Hindlimb muscle (tissue), 1 donor: Measurements from ENCODE around the gene CSNK1G3. TPM values are rescaled to one million over a fixed set of nuclear protein-coding genes. Genes with fewer than 3 reads are reported as not detected.
"Not testable (repeated sequence)": the region's sequence is repeated elsewhere in the genome, so short reads cannot be mapped to it uniquely, and the experiment has no call there.

Source experiments
- DNase-seq: peaks from one replicate; pipeline ENCODE4 v3.0.0-alpha.2; 2013
- polyA plus RNA-seq: library from polyadenylated mRNA; unstranded; fragments of 120-200 nt; gene quantifications from one replicate; pipeline ENCODE4 v1.2.1, GENCODE V29; 2013; ENCODE audit not compliant: insufficient read length

Gene CSNK1G3
- polyA plus RNA-seq, 1 donor = 20.7 TPM

DNA sequence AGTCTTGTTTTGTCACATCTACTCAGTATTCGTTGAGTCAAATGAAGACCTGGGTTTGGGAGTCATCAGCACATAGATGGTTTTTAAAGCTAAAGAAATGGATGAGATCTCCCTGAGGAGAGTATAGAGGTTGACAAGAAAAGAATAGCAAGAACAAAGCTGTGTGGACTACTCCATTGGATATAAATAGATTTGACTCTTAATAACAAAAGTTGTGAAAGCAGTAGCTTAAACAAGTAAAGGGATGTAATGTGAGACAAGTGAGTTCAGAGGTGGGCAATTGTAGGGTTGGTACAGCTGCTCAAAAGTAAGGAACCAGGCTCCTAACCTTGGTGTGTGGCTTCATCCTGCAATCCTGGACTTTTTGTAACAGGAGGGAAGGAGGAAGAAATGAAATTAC is 49.3 kb downstream of the CSNK1G3 start:
- DNase-seq = no peak

DNA sequence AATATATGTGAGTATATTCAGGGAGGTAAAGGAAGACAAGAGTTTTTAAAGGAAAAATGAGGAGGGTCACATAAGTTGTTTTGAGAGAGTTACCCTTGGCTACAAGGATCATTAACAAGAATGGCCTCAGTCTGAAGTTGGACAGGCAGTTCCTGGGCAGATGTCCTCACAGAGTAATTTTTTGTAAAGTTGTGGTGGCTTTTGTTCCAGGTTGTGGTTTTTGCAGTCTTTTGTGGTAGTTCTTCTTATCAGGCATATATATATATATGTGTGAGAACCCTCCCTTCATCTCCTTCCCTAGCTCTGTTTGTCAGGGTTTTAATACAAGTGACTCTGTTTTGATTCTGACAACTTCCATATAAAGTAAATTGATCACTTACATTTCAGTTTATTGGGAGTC is 60.0 kb downstream of the CSNK1G3 start:
- no peak for DNase-seq

GRCh38 chr5:123578390-123578789 is 66.4 kb downstream of the CSNK1G3 start:
- no peak for DNase-seq

DNA sequence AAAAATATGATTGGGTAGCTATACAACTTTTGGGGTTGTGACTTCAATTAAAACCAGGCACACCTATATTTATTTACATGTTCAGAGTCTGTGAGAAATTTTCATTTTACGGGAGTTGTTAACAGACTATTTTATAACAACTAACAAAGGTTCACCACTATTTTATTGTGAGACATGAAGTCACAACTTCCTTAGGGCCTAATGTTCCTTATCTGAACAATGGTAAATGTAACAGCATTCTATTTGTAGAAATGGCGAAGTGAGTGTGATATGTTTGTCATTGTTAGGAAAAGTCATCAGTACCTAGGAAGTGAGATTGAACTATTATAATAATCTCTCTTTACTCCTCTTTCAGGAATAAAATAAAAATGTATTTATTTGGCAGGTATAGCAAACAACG is 67.4 kb downstream of the CSNK1G3 start:
- DNase-seq = no peak

- no peak for DNase-seq
These were observed 70.7 kb downstream of the CSNK1G3 start for GRCh38 chr5:123582550-123583285.

GRCh38 chr5:123585871-123586270 is 73.9 kb downstream of the CSNK1G3 start:
- no peak for DNase-seq

DNA sequence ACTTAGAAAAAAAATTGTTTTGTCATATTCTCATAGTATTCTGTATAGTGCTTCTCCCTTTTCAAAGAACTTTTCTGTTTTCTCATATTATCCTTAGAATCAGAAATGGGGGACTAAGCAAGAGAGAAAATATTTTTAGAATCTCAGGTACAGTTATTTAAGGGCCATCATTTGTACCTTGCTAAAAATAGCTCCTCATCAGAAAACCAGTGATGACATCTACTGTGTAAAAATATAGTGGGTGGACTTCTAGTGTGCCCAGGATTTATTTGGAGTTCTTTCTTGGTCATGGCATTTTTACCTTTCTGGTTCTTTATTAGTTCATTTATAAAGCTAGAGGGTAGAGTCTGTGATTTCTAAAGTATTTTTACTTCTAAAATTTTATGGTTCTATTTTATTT is 82.5 kb downstream of the CSNK1G3 start:
- DNase-seq = no peak

- no peak for DNase-seq
These were observed 85.0 kb downstream of the CSNK1G3 start for GRCh38 chr5:123597018-123597417.

GRCh38 chr5:123598028-123598689 is 86.2 kb downstream of the CSNK1G3 start:
- DNase-seq = no peak

- DNase-seq = no peak
These were observed 87.2 kb downstream of the CSNK1G3 start for GRCh38 chr5:123599171-123599570.

- no peak for DNase-seq
These were observed 89.6 kb downstream of the CSNK1G3 start for GRCh38 chr5:123601610-123602009.

DNA sequence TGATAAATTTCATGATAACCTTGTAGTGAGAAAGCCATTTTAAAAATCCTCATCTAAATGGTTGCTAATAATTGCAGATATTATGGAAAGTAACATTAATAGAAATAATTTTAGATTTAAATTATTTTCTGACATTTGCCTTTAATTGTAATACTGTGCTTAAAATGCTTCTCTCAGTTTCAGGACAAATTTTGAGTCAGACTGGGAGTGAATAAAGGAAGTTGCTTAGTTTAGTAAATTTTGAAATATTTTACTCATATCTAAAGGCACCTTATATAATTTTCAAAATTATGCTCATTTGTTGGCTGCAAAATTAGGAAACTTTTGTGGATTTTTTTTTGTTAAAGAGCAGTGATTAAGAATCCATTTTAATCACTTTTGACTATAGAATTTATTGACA is 93.8 kb downstream of the CSNK1G3 start:
- DNase-seq = no peak

DNA sequence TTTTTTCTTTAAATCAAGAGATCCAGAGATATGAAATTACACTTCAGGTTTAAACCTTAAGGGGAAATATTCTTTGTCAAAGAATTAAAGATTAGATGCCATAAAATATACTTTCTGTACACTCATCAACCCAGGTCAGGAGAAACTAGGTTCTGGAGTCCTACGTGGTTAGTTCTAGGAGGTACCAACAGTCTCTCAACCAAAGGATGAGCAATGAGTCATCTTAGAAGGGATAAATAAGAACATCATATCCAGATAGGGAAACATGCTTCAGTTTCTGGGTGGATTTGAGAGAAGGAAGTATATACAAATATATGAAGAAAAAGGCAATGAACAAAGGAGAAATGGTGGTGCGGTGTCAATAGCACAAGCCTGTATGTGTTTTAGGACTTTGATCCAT is 98.2 kb downstream of the CSNK1G3 start:
- DNase-seq = no peak

- peak; percentile 51 for DNase-seq
These were observed 98.9 kb downstream of the CSNK1G3 start for GRCh38 chr5:123610665-123611405.

- DNase-seq = no peak
These were observed 99.4 kb downstream of the CSNK1G3 start for GRCh38 chr5:123611406-123611709.

DNA sequence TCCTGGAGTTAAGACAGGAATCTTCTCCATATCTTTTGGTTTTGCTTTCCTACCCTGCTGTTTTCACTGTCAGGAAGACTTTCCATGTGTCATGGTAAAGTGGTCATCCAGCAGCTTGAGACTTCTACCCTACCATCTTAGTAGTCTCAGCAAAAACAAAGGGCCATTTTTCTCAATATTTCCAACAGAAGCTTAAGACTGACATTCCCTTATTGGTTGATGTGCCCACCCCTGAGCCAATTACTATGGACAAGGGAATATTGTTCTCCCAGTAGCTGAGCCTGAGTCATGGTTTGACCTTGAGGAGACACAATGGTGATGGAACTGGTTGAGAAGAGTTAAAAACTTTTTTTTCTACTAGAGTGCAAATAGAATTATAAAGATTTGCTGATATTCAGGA is 105.6 kb downstream of the CSNK1G3 start:
- DNase-seq = no peak

DNA sequence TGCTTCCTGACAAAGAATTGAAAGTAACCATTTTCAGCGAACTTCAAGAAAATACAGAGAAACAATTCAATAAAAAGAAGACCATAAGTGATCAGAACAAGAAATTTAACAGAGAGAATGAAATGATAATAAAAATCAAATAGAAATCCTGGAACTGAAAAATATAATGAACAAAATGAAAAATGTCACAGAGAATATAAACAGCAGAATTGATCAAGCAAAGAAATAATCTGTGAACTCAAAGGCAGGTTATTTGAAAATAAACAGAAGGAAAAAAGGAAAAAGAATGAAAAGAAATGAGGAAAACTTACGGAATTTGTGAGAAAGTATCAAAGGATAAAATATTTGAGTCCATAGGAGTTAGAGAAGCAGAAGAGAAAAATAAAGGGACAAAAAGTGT is 114.1 kb downstream of the CSNK1G3 start:
- no peak for DNase-seq

DNA sequence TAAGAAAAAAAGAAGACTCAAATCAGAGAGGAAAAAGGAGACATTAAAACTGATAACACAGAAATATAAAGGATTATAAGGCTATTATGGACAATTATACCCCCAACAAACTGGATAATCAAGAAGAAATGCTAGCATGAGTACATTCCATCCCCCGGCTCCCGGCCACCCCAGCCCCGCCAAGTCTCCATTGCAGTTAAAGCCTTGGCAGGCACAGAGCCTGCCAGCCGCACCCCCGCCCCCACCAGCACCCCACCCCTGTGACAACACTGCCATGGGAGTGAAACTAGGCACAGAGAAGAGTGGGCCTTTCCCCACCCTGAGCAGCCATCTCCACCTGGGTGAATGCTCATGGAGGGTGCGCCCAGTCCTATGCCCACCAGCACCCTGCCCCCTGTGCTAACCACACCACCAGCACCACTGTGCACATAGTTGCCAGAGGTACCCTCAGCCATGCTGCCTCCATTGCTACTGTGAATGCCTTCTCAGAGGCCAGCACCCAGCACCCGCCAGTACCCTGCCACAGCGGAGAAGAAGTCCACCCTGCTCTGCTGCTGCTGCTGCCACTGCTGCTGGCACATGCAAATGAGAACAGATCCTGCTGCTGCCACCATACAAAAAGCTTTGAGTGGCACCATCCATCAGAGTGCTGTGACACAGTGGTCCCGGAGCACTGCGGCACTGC is 117.0 kb downstream of the CSNK1G3 start:
- DNase-seq = no peak

GRCh38 chr5:123636006-123636405 is 124.0 kb downstream of the CSNK1G3 start:
- no peak for DNase-seq

DNA sequence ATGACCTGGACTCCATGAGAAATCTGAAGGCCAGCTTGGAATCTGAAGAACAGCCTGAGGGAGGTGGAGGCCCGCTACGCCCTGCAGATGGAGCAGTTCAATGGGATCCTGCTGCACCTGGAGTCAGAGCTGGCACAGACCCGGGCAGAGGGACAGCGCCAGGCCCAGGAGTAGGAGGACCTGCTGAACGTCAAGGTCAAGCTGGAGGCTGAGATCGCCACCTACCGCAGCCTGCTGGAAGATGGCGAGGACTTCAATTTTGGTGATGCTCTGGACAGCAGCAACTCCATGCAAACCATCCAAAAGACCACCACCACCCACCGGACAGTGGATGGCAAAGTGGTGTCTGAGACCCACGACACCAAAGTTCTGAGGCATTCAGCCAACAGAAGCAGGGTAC is 125.1 kb downstream of the CSNK1G3 start:
- not testable (repeated sequence) for DNase-seq

DNA sequence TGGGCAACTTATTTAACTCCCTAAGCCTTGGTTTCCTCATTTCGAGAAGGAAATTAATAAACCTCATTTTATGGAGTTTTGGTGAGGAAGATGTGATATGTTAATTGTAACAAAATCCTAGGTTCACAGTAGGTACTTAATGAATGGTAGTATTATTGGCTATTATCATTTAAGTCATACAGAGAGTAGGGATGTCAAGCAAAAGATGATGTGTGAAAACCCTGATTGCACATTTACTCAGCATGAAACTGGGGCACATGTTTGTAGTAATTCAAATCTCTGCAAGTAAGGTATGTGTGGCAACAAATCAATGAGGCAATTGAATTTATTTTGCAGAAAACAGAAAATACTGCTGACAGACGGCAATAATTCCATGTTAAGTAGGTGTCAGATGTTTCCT is 127.3 kb downstream of the CSNK1G3 start:
- DNase-seq = no peak

DNA sequence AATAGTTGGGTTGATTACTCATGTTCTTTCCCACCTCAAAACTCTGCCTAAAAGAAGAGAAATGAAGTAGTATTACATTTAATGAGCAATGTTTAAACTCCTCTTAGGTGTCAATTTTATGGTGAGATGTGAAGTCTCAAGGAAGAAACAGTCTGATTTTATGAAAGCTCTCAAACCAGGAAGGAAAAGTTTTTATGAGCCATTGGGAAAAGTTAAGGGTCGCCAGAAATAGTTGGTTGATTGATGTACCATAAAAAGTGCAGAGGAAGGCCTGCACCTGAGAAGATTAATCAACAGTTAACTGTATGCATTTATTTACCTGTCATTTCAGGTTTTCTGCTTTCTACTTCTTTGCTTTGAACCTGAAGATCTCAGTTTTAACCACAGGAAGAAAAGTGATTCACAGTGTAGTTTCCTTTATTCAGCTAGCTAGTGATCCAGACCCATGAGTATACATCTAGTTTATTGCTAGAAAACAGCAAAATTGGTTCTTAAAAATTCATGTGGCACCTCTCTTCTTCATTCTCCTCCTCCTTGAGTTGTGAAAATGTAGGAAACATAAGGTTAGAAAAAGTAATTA is 133.1 kb downstream of the CSNK1G3 start:
- no peak for DNase-seq

- DNase-seq = no peak
These were observed 135.1 kb downstream of the CSNK1G3 start for GRCh38 chr5:123647066-123647465.
